MG63 (cell line): ENCODE results near the gene ARHGEF2. TPM values are rescaled to one million over a fixed set of nuclear protein-coding genes. Genes with fewer than 3 reads are reported as not detected.

Source experiments
- DNase-seq: peaks from one replicate; pipeline ENCODE4 v3.0.0-alpha.2; 2020
- H3K27me3 ChIP-seq: fragments of 250-450 bp; sonication (Bioruptor Pico); 2 replicates; pipeline ENCODE4 v1.5.1; 2020; ENCODE audit warnings: mild to moderate bottlenecking, moderate library complexity
- H3K36me3 ChIP-seq: fragments of 250-450 bp; sonication (Bioruptor Pico); 2 replicates; pipeline ENCODE4 v1.5.1; 2020; ENCODE audit warnings: mild to moderate bottlenecking, moderate library complexity
- H3K4me3 ChIP-seq: fragments of 250-450 bp; sonication (Bioruptor Pico); 2 replicates; pipeline ENCODE4 v1.5.1; 2020; ENCODE audit warnings: mild to moderate bottlenecking, moderate library complexity
- H3K9me3 ChIP-seq: fragments of 250-450 bp; sonication (Bioruptor Pico); 2 replicates; pipeline ENCODE4 v1.5.1; 2020; ENCODE audit warnings: mild to moderate bottlenecking, moderate library complexity
- total RNA-seq: library from RNA; depleted of rRNA; stranded (reverse); fragments of >200 nt; shearing (Covaris generic); gene quantifications from 2 replicates; pipeline ENCODE4 v1.2.3, GENCODE V29; 2014; ENCODE audit warnings: low replicate concordance; rRNA removed

Gene ARHGEF2
- total RNA-seq = 38.7 and 70.6 TPM in 2 replicates

GRCh38 chr1:155978325-155978972 is at the start of gene ARHGEF2:
TSS of gene ARHGEF2 (minus strand) at chr1:155978547. CDS start at chr1:155978427, 120 bp downstream.
- Histone ChIP-seq H3K4me3 (peak within 1 kb of the TSS; percentile 94), H3K9me3 (no peaks in the 10 kb centered on the region), H3K36me3 (peaks cover 89% of the 10 kb centered on the region), H3K27me3 (no peaks in the 10 kb centered on the region)
- peak; percentile 93 for DNase-seq

GRCh38 chr1:156026588-156026987 is 48.2 kb upstream of the ARHGEF2 start:
- Histone ChIP-seq H3K36me3 (no peaks in the 10 kb centered on the region), H3K9me3 (no peaks in the 10 kb centered on the region), H3K27me3 (no peaks in the 10 kb centered on the region), H3K4me3 (no peak overlapping the region)
- no peak for DNase-seq

- DNase-seq = peak; percentile 43
- Histone ChIP-seq H3K27me3 (no peaks in the 10 kb centered on the region), H3K36me3 (no peaks in the 10 kb centered on the region), H3K4me3 (no peak overlapping the region), H3K9me3 (no peaks in the 10 kb centered on the region)
These were observed 47.5 kb upstream of the ARHGEF2 start for GRCh38 chr1:156025876-156026275.

GRCh38 chr1:156024801-156025200 is 46.5 kb upstream of the ARHGEF2 start:
- Histone ChIP-seq H3K36me3 (peaks cover 2% of the 10 kb centered on the region), H3K27me3 (no peaks in the 10 kb centered on the region), H3K9me3 (no peaks in the 10 kb centered on the region), H3K4me3 (no peak overlapping the region)
- no peak for DNase-seq

DNA sequence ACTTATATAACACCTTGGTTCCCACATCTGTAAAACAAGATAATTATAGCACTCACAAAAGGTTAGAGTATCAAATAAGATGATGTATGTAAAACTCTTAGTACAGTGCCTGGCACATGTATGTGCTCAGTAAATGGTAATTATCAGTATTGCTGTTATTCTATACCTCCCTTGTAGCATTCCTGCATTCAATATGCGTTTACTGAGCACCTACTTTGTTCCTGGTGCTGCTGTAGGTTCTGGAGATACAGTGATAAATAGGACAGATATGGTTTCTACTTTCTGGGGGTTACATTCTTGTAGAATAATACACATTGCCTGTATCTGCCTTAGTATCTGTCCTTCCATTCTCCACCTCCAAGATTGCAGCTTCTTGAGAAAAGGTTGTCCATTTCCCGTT is 43.6 kb upstream of the ARHGEF2 start:
- no peaks in the 10 kb centered on the region for H3K9me3 ChIP-seq
- H3K4me3 ChIP-seq = no peak overlapping the region
- peaks cover 30% of the 10 kb centered on the region for H3K36me3 ChIP-seq
- no peaks in the 10 kb centered on the region for H3K27me3 ChIP-seq
- DNase-seq = no peak

DNA sequence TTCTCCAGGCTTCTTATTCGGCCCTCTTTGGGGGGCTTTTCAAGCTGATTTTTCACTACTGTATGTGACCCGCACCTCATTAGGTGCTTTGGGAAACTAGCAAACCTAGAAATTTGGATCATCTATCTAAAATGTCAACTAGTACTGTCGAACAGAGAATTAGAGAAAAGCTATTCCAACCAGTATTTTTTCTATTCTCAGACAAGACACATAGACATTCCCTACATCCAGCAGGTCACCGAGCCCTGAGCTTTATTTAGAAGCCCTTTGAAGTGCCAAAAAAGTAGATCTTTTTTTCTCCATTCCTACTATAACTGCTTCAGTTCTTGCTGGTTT is 42.7 kb upstream of the ARHGEF2 start:
- Histone ChIP-seq H3K27me3 (no peaks in the 10 kb centered on the region), H3K36me3 (peaks cover 39% of the 10 kb centered on the region), H3K9me3 (no peaks in the 10 kb centered on the region), H3K4me3 (peak overlapping the region; percentile 78)
- DNase-seq = no peak

DNA sequence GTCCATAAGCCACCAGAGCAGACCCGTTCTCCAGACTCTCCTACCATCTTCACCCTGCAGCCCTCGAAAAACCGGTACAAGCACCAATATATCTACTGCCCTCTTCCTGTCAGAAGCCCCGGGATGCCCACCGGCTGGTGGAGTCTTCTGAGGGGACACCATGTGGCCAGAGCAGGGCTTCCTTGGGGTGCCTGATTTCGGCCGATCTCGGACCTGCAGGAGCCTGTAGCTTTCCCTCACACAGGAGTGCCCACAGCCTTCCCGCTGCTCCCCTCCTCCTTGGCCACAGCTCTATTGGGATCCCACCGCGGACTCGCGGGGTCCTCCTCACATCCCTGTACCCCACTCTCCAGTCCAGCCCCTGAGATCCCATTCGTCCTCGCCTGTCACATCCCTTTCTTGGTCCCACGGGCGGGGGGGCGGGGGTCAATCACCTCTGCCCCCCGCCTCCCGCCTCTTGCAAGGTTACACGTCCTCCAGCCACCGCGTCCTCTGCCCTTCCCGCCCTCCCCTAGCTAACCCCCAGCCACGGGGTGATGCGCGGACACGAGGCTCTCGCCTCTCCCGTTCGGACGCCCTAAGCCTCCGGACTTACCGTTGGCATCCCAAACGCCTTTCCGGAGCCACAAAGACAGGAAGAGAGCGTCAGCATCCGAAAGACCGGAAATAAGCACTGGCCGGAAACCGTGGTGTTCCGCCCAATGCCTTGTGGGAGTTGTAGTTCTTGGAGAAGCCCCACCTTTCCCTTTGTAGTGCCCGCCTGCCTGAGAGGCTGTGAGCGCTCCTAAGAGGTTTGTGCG is 42.1 kb upstream of the ARHGEF2 start, which contains the start of gene SSR2:
SSR2 (minus strand) TSS at position 659 of the 800 bp plus-strand sequence. CDS start 784 bp downstream, outside the sequence.
- peak; percentile 93 for DNase-seq
- Histone ChIP-seq H3K4me3 (peak within 1 kb of the TSS; percentile 78), H3K27me3 (no peaks in the 10 kb centered on the region), H3K9me3 (no peaks in the 10 kb centered on the region), H3K36me3 (peaks cover 45% of the 10 kb centered on the region)

DNA sequence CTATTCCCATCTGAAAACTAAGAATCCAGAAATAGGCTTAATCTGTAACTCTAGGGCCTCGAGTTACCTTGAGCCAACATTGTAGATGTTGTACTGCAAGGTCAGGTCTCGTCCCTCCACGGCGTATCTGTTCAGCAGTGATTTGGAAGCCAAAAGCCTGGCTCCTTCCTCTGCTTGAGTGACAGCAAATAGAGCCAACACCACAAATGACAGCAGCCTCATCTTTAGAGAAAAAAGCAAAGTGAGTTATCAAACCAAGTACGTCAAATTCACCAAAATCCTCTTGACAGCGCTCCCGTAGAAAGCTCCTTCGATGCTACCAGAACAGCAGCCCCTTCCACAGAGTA is 41.6 kb upstream of the ARHGEF2 start:
- H3K4me3 ChIP-seq = peak overlapping the region; percentile 78
- H3K36me3 ChIP-seq = peaks cover 48% of the 10 kb centered on the region
- no peaks in the 10 kb centered on the region for H3K9me3 ChIP-seq
- DNase-seq = no peak
- H3K27me3 ChIP-seq = no peaks in the 10 kb centered on the region

GRCh38 chr1:156014829-156015228 is 36.5 kb upstream of the ARHGEF2 start:
- H3K9me3 ChIP-seq = no peaks in the 10 kb centered on the region
- no peaks in the 10 kb centered on the region for H3K27me3 ChIP-seq
- DNase-seq = no peak
- H3K4me3 ChIP-seq = no peak overlapping the region
- peaks cover 97% of the 10 kb centered on the region for H3K36me3 ChIP-seq

- no peaks in the 10 kb centered on the region for H3K27me3 ChIP-seq
- no peaks in the 10 kb centered on the region for H3K9me3 ChIP-seq
- no peak for DNase-seq
- no peak overlapping the region for H3K4me3 ChIP-seq
- H3K36me3 ChIP-seq = peaks cover 87% of the 10 kb centered on the region
These were observed 33.9 kb upstream of the ARHGEF2 start for GRCh38 chr1:156012051-156012817.

DNA sequence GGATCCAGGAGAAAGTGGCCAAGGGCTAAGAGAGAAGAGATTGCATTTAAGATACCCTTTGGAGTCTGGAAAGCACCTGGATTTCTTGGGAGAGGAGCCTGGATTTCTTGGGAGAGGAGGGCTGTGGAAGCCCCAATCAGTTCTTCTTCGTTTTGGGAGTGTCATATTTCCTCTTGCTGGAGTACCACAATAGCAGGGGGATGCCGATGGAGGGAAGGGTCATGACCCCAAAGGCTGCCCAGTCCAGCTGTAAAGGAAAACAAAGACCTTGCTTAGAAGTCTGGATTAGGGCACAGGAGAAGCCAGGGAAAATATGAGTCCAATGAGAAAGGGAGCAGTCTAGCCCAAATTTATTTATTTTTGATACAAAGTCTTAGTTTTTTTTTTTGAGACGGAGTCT is 31.1 kb upstream of the ARHGEF2 start:
- Histone ChIP-seq H3K4me3 (no peak overlapping the region), H3K36me3 (peaks cover 65% of the 10 kb centered on the region), H3K27me3 (no peaks in the 10 kb centered on the region), H3K9me3 (no peaks in the 10 kb centered on the region)
- no peak for DNase-seq

- Histone ChIP-seq H3K36me3 (peaks cover 39% of the 10 kb centered on the region), H3K27me3 (no peaks in the 10 kb centered on the region), H3K4me3 (no peak overlapping the region), H3K9me3 (no peaks in the 10 kb centered on the region)
- DNase-seq = no peak
These were observed 28.5 kb upstream of the ARHGEF2 start for GRCh38 chr1:156006666-156007376.

DNA sequence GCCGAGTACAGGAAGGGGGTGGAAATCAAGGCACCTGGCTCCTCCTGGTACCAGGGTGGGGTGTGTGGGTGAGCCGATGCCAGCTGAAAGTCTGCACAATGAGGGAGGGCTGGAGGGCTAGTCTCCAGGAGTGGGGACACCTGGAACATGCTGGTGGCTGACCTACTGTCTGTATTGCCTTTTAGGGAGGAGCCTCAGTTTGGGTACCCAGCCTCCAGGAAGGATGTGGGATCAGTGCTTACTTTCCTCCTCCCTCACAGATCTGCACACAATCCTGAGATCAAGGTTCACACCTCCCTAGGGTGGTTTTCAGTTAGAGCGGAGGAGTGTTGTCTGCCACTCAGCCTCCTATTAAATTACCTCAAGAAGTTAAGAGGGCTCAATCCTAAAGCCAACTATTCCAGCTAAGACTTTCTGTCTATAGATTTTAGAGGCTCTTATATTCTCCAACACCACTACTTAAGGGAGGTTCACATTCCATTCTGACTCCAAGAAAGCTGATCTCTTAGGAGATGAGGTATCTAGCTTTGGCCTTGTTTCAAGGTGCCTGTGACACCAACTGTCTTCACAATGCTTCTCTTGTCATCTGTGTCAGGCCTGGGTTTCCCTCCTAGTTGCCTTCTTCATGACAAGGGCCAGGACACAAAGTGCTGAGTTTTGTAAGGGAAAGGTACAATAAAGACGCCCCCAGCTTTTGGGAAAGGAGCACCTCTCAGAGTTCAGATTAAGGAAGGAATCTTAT is 26.7 kb upstream of the ARHGEF2 start:
- Histone ChIP-seq H3K4me3 (no peak overlapping the region), H3K27me3 (no peaks in the 10 kb centered on the region), H3K36me3 (peaks cover 21% of the 10 kb centered on the region), H3K9me3 (no peaks in the 10 kb centered on the region)
- DNase-seq = no peak

DNA sequence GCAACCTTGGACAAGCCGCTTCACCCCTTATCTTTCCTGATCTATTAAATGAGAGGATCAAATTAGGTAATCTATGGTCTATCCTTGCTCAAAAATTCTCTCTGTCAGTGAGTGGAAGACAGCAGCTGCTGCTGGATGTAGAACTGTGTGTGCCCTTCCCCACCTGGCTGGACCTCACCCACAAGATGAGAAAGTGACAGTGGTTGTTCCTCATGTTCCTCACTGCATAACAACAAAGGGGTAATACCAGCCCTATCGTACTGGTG is 25.5 kb upstream of the ARHGEF2 start:
- Histone ChIP-seq H3K4me3 (no peak overlapping the region), H3K27me3 (no peaks in the 10 kb centered on the region), H3K36me3 (peaks cover 10% of the 10 kb centered on the region), H3K9me3 (no peaks in the 10 kb centered on the region)
- no peak for DNase-seq

GRCh38 chr1:156002188-156002911 is 24.0 kb upstream of the ARHGEF2 start:
- DNase-seq = no peak
- no peaks in the 10 kb centered on the region for H3K9me3 ChIP-seq
- H3K36me3 ChIP-seq = peaks cover 4% of the 10 kb centered on the region; the same call in 1 of the 2 replicates
- no peaks in the 10 kb centered on the region for H3K27me3 ChIP-seq
- no peak overlapping the region for H3K4me3 ChIP-seq
